ENCODE data around the gene TIPARP.

Gene TIPARP

DNA sequence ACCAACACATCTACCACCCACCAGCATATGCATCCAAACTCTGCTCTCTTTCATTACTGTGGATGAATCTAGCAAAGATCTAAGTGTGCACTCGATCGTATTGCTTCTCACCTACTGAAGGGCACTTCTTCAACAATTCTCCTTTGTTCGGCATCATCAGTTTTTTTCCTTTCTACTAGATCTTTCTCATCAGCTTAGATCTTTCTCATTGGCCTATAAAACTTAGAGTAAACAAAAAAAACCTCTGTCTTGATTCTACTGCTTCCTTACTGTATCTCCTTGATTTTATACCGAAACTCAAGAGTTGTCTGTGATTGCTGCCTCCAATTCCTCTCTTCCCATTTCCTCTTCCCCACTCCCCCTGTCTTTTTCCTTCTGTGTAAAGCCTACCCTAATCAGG is 36.1 kb upstream of the TIPARP start:
- no peaks in the 10 kb centered on the region for H3F3A ChIP-seq (ENCODE audit: insufficient read depth, low read length)
- H3K79me2 ChIP-seq (ENCODE audit: low read length), result no peaks in the 10 kb centered on the region
- H3K9me3 ChIP-seq (replicated peaks; ENCODE audit: insufficient read depth, low read length), result no peaks in the 10 kb centered on the region
- no peak overlapping the region for H2AFZ ChIP-seq (ENCODE audit: low read length)
- H3K27ac ChIP-seq (ENCODE audit: low read length), result no peak overlapping the region
- no peaks in the 10 kb centered on the region for H3K9me2 ChIP-seq (replicated peaks; ENCODE audit: insufficient read depth, low read length)
- H3K4me1 ChIP-seq (ENCODE audit: low read length), result peaks cover 11% of the 10 kb centered on the region
- H3K9ac ChIP-seq (ENCODE audit: low read length), result no peak overlapping the region
- no peak overlapping the region for H3K4me3 ChIP-seq (ENCODE audit: low read length)
- no peak overlapping the region for H3K4me2 ChIP-seq (ENCODE audit: low read depth, low read length)
- no peaks in the 10 kb centered on the region for H3K36me3 ChIP-seq (replicated peaks; ENCODE audit: insufficient read depth, low read length)
- no peaks in the 10 kb centered on the region for H4K20me1 ChIP-seq (ENCODE audit: insufficient read depth, low read length)
- no peaks in the 10 kb centered on the region for H3K27me3 ChIP-seq (replicated peaks; ENCODE audit: insufficient read depth, low read length)
- no peak for DNase-seq
- TF ChIP-seq, protein P1, sequence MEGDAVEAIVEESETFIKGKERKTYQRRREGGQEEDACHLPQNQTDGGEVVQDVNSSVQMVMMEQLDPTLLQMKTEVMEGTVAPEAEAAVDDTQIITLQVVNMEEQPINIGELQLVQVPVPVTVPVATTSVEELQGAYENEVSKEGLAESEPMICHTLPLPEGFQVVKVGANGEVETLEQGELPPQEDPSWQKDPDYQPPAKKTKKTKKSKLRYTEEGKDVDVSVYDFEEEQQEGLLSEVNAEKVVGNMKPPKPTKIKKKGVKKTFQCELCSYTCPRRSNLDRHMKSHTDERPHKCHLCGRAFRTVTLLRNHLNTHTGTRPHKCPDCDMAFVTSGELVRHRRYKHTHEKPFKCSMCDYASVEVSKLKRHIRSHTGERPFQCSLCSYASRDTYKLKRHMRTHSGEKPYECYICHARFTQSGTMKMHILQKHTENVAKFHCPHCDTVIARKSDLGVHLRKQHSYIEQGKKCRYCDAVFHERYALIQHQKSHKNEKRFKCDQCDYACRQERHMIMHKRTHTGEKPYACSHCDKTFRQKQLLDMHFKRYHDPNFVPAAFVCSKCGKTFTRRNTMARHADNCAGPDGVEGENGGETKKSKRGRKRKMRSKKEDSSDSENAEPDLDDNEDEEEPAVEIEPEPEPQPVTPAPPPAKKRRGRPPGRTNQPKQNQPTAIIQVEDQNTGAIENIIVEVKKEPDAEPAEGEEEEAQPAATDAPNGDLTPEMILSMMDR (IDR thresholded peaks at IDR 0.05; ENCODE audit: low read length), result no peak
- TF ChIP-seq EZH2 (optimal IDR thresholded peaks at IDR 0.05; ENCODE audit: low read depth, low read length), result no peak
- TF ChIP-seq EZH2phosphoT487 (IDR thresholded peaks at IDR 0.05; ENCODE audit: low read length), result no peak

DNA sequence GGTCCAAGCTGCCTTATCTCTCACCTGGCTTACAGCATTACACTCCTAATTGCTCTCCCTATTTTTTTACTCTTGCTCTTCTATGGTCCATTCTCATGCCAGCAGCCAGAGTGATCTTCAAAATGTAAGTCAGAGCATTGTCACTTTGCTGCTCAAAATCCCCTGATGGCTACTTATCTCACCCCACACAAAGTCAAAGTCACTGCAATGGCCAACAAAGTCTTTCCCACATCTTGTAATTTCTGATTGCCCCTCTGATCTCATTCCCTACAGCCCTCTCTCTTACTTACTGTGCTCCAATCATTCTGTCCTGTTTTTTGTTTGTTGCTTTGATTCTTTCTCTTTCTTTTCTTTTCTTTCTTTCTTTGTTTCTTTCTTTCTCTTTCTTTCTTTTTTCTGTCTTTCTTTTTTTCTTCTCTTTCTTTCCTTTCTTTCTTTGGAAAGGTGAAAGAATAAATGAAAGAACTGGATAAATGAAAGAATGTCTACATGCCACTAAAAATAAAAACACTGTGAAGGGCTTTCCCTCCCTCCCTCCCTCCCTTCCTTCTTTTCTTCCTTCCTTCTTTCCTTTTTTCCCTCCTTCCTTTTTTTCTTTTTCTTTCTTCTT is 34.9 kb upstream of the TIPARP start:
- Histone ChIP-seq H3K36me3 (replicated peaks; ENCODE audit: insufficient read depth, low read length) (no peaks in the 10 kb centered on the region), H3K4me2 (ENCODE audit: low read depth, low read length) (no peak overlapping the region), H3K27ac (ENCODE audit: low read length) (no peak overlapping the region), H3F3A (ENCODE audit: insufficient read depth, low read length) (no peaks in the 10 kb centered on the region), H3K79me2 (ENCODE audit: low read length) (no peaks in the 10 kb centered on the region), H4K20me1 (ENCODE audit: insufficient read depth, low read length) (no peaks in the 10 kb centered on the region), H3K4me1 (ENCODE audit: low read length) (peaks cover 10% of the 10 kb centered on the region), H3K9me2 (replicated peaks; ENCODE audit: insufficient read depth, low read length) (no peaks in the 10 kb centered on the region), H3K27me3 (replicated peaks; ENCODE audit: insufficient read depth, low read length) (no peaks in the 10 kb centered on the region), H3K9ac (ENCODE audit: low read length) (no peak overlapping the region), H3K4me3 (ENCODE audit: low read length) (no peak overlapping the region), H2AFZ (ENCODE audit: low read length) (no peak overlapping the region), H3K9me3 (replicated peaks; ENCODE audit: insufficient read depth, low read length) (no peaks in the 10 kb centered on the region)
- DNase-seq, result no peak
- TF ChIP-seq EZH2phosphoT487 (IDR thresholded peaks at IDR 0.05; ENCODE audit: low read length) (no peak), EZH2 (optimal IDR thresholded peaks at IDR 0.05; ENCODE audit: low read depth, low read length) (no peak)
- TF ChIP-seq, protein P1 (IDR thresholded peaks at IDR 0.05; ENCODE audit: low read length), result no peak

DNA sequence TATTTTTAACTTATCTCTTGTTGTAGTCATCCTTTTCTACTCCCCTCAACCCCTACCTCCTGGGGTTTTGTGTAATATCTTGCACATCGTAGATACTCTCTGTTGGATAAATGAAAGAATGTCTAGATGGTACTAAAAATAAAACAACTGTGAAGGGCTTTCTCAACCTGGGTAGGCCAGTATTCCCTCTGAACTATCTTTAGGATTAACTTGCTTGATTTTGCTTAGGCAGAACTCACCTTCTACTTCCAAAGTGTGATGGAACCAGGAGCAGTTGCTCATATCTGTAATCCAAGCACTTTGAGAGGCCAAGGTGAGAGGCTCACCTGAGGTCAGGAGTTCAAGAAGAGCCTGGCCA is 32.8 kb upstream of the TIPARP start:
- Histone ChIP-seq H3K27ac (ENCODE audit: low read length) (no peak overlapping the region), H3K9ac (ENCODE audit: low read length) (no peak overlapping the region), H3F3A (ENCODE audit: insufficient read depth, low read length) (no peaks in the 10 kb centered on the region), H4K20me1 (ENCODE audit: insufficient read depth, low read length) (no peaks in the 10 kb centered on the region), H3K36me3 (replicated peaks; ENCODE audit: insufficient read depth, low read length) (no peaks in the 10 kb centered on the region), H3K27me3 (replicated peaks; ENCODE audit: insufficient read depth, low read length) (no peaks in the 10 kb centered on the region), H3K4me3 (ENCODE audit: low read length) (no peak overlapping the region), H2AFZ (ENCODE audit: low read length) (no peak overlapping the region), H3K79me2 (ENCODE audit: low read length) (no peaks in the 10 kb centered on the region), H3K9me3 (replicated peaks; ENCODE audit: insufficient read depth, low read length) (no peaks in the 10 kb centered on the region), H3K9me2 (replicated peaks; ENCODE audit: insufficient read depth, low read length) (no peaks in the 10 kb centered on the region), H3K4me1 (ENCODE audit: low read length) (no peaks in the 10 kb centered on the region; the same call in 1 of the 2 replicates), H3K4me2 (ENCODE audit: low read depth, low read length) (no peak overlapping the region)
- TF ChIP-seq EZH2 (optimal IDR thresholded peaks at IDR 0.05; ENCODE audit: low read depth, low read length) (no peak), EZH2phosphoT487 (IDR thresholded peaks at IDR 0.05; ENCODE audit: low read length) (no peak)
- TF ChIP-seq, protein P1 (IDR thresholded peaks at IDR 0.05; ENCODE audit: low read length), result no peak
- DNase-seq, result no peak

Measured in MM.1S (cell line).